Ishikawa (cell line): ENCODE measurements around the gene BNIP5.

Experiments used
- CREB1 ChIP-seq: IDR thresholded peaks from 2 replicates; pipeline ENCODE4 v1.6.1; 2012; ENCODE audit warnings: low read depth
- EP300 ChIP-seq: IDR thresholded peaks from 2 replicates; pipeline ENCODE4 v1.6.1; 2012; ENCODE audit warnings: borderline replicate concordance
- MAX ChIP-seq: IDR thresholded peaks from 2 replicates; pipeline ENCODE4 v1.6.1; 2012
- RAD21 ChIP-seq: IDR thresholded peaks from 2 replicates; pipeline ENCODE4 v1.6.1; 2012; ENCODE audit warnings: low read depth
- REST ChIP-seq: IDR thresholded peaks from 2 replicates; pipeline ENCODE4 v1.6.1; 2012; ENCODE audit warnings: low read depth, mild to moderate bottlenecking
- TAF1 ChIP-seq: IDR thresholded peaks from 2 replicates; pipeline ENCODE4 v1.6.1; 2012; ENCODE audit warnings: low read depth, mild to moderate bottlenecking

GRCh38 chr6:36350082-36350481, 13.4 kb upstream of the BNIP5 start:
- TF ChIP-seq TAF1 (no peak), RAD21 (no peak), MAX (no peak), REST (no peak), EP300 (no peak), CREB1 (no peak)
